DOHH2 (cell line): Measurements from ENCODE around the gene VEGFD.

ENCODE experiments used
- H3F3A ChIP-seq: fragments of 200-600 bp; sonication (generic), shearing (Covaris generic); 2 replicates; pipeline ENCODE4 v1.6.0; 2016; ENCODE audit warnings: antibody characterized with exemption, mild to moderate bottlenecking; ENCODE audit not compliant: control insufficient read depth, insufficient read depth
- H3K27ac ChIP-seq: fragments of 200-600 bp; sonication (generic); 2 replicates; pipeline ENCODE4 v1.5.1; 2014; ENCODE audit warnings: low read depth, mild to moderate bottlenecking, low read length, moderate library complexity
- H3K27me3 ChIP-seq: fragments of 200-600 bp; sonication (generic); 2 replicates; pipeline ENCODE4 v1.6.1; 2014; ENCODE audit warnings: mild to moderate bottlenecking, low read length, mixed read lengths; ENCODE audit not compliant: control insufficient read depth
- H3K36me3 ChIP-seq: fragments of 200-600 bp; sonication (generic); 2 replicates; pipeline ENCODE4 v1.6.1; 2014; ENCODE audit warnings: mild to moderate bottlenecking, low read length, moderate library complexity, mixed read lengths; ENCODE audit not compliant: control insufficient read depth
- H3K4me1 ChIP-seq: fragments of 200-600 bp; sonication (generic); 2 replicates; pipeline ENCODE4 v1.6.1; 2014; ENCODE audit warnings: mild to moderate bottlenecking, low read length, mixed read lengths; ENCODE audit not compliant: control insufficient read depth
- H3K4me2 ChIP-seq: fragments of 200-600 bp; sonication (generic); 2 replicates; pipeline ENCODE4 v1.6.0; 2014; ENCODE audit warnings: mild to moderate bottlenecking, low read length, moderate library complexity
- H3K4me3 ChIP-seq: fragments of 200-600 bp; sonication (generic); 2 replicates; pipeline ENCODE4 v1.5.1; 2014; ENCODE audit warnings: mild to moderate bottlenecking, low read length, mixed read lengths
- H3K79me2 ChIP-seq: fragments of 200-600 bp; sonication (generic); 2 replicates; pipeline ENCODE4 v1.6.1; 2014; ENCODE audit warnings: mild to moderate bottlenecking, low read length, mixed read lengths; ENCODE audit not compliant: control insufficient read depth
- H3K9me2 ChIP-seq: fragments of 200-600 bp; sonication (generic); replicated peaks from 2 replicates; pipeline ENCODE4 v1.6.1; 2014; ENCODE audit warnings: mild to moderate bottlenecking, low read length, mixed read lengths; ENCODE audit not compliant: control insufficient read depth
- H3K9me3 ChIP-seq: fragments of 200-600 bp; sonication (generic); 2 replicates; pipeline ENCODE4 v1.6.1; 2014; ENCODE audit warnings: antibody characterized with exemption, low read length, mixed read lengths; ENCODE audit not compliant: control insufficient read depth, insufficient read depth
- H4K20me1 ChIP-seq: fragments of 200-600 bp; sonication (generic); 2 replicates; pipeline ENCODE4 v1.6.0; 2014; ENCODE audit warnings: low read depth, mild to moderate bottlenecking, antibody characterized with exemption, low read length, moderate library complexity; ENCODE audit not compliant: control insufficient read depth, insufficient read depth
- EZH2phosphoT487 ChIP-seq: fragments of 200-600 bp; sonication (generic); IDR thresholded peaks from 2 replicates; pipeline ENCODE4 v1.6.1; 2017; ENCODE audit warnings: borderline replicate concordance, mild to moderate bottlenecking, antibody characterized with exemption, low read length, moderate library complexity, mixed read lengths
- TF ChIP-seq, protein P1 (sequence below): fragments of 200-600 bp; sonication (generic); IDR thresholded peaks from one replicate; pipeline ENCODE4 v1.5.1; 2014; ENCODE audit warnings: antibody characterized with exemption, mild to moderate bottlenecking, low read depth, low read length; ENCODE audit not compliant: poor library complexity, severe bottlenecking

VEGFD gene

DNA sequence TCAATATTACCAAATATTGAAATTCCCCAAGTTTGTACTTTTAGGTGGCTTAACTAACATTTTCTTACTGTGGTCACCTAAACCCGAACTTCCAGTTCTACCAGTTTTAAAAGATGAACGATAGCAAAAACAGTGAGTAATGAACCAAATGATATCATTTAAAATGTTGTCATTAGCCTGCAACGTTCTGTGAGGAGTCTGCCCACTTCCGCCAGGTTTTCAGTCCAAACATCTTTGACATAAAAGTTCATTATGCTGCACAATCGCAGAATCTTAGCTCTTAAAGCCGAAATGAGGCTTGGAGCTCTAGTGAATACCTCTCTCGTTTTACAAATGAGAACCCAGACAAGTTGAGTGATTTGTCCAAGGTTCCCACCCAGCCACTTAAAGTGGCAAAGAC is 49.7 kb downstream of the VEGFD start:
- Histone ChIP-seq H4K20me1 (no peaks in the 10 kb centered on the region), H3K27me3 (no peaks in the 10 kb centered on the region), H3K9me3 (no peaks in the 10 kb centered on the region), H3K4me3 (peak overlapping the region; percentile 87), H3K4me2 (peak overlapping the region; percentile 72), H3K9me2 (no peaks in the 10 kb centered on the region), H3F3A (no peaks in the 10 kb centered on the region), H3K36me3 (peaks cover 25% of the 10 kb centered on the region), H3K79me2 (peaks cover 31% of the 10 kb centered on the region), H3K27ac (peak overlapping the region; percentile 32), H3K4me1 (peaks cover 8% of the 10 kb centered on the region)
- TF ChIP-seq, protein P1, sequence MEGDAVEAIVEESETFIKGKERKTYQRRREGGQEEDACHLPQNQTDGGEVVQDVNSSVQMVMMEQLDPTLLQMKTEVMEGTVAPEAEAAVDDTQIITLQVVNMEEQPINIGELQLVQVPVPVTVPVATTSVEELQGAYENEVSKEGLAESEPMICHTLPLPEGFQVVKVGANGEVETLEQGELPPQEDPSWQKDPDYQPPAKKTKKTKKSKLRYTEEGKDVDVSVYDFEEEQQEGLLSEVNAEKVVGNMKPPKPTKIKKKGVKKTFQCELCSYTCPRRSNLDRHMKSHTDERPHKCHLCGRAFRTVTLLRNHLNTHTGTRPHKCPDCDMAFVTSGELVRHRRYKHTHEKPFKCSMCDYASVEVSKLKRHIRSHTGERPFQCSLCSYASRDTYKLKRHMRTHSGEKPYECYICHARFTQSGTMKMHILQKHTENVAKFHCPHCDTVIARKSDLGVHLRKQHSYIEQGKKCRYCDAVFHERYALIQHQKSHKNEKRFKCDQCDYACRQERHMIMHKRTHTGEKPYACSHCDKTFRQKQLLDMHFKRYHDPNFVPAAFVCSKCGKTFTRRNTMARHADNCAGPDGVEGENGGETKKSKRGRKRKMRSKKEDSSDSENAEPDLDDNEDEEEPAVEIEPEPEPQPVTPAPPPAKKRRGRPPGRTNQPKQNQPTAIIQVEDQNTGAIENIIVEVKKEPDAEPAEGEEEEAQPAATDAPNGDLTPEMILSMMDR, result no peak
- TF ChIP-seq EZH2phosphoT487, result no peak

DNA sequence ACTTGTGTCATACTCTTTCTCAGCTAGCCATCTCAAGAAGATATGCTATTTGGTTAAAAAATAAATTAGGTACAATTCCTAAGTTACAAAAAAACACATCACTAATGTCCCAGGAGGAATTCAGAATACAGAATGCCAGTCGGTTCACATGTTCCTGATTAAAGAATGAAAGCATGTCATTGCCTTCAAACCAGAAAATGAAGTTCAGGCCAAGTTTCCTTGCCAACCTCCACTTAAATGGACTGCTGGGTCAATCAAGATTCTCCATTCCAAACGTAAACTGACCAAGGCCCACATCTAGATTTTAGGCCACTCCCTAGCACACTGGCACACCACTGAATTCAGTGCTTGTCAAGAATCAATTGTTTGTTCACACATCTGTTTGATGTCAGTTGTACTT is 55.4 kb downstream of the VEGFD start:
- Histone ChIP-seq H4K20me1 (no peaks in the 10 kb centered on the region), H3K4me3 (no peak overlapping the region), H3F3A (no peaks in the 10 kb centered on the region), H3K36me3 (peaks cover 26% of the 10 kb centered on the region), H3K4me1 (no peaks in the 10 kb centered on the region), H3K9me2 (no peaks in the 10 kb centered on the region), H3K27ac (no peak overlapping the region), H3K79me2 (peaks cover 16% of the 10 kb centered on the region), H3K27me3 (no peaks in the 10 kb centered on the region), H3K9me3 (no peaks in the 10 kb centered on the region), H3K4me2 (no peak overlapping the region)
- TF ChIP-seq EZH2phosphoT487, result no peak
- TF ChIP-seq, protein P1, result no peak

DNA sequence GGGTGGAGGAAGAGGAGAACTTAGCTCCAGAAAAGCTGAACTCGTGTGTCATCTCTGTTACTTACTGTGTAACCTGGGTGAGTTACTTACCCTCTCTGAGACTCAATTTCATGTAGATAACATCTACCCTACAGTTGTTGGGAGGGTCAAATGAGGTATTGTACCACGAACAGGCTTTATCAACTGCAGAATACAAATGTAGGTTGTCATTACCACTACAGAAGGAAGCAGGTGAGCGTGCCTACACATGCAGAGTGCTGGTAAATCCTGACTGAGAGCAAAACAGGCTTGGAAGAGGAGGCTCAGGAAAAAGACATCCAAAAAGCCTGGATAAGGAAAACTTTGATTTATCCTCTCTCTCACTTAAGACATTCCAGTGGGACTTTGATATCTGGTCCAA is 56.1 kb downstream of the VEGFD start:
- no peaks in the 10 kb centered on the region for H3K9me2 ChIP-seq
- TF ChIP-seq, protein P1, result no peak
- no peak for TF ChIP-seq EZH2phosphoT487
- H3K36me3 ChIP-seq, result peaks cover 33% of the 10 kb centered on the region
- no peak overlapping the region for H3K27ac ChIP-seq
- no peaks in the 10 kb centered on the region for H3K9me3 ChIP-seq
- peaks cover 9% of the 10 kb centered on the region for H3K79me2 ChIP-seq
- no peaks in the 10 kb centered on the region for H3K4me1 ChIP-seq
- no peaks in the 10 kb centered on the region for H4K20me1 ChIP-seq
- no peaks in the 10 kb centered on the region for H3F3A ChIP-seq
- H3K27me3 ChIP-seq, result no peaks in the 10 kb centered on the region
- no peak overlapping the region for H3K4me3 ChIP-seq
- no peak overlapping the region for H3K4me2 ChIP-seq

GRCh38 chrX:15322472-15322871 is 61.7 kb downstream of the VEGFD start:
- no peaks in the 10 kb centered on the region for H3K79me2 ChIP-seq
- H4K20me1 ChIP-seq, result no peaks in the 10 kb centered on the region
- no peaks in the 10 kb centered on the region for H3K9me3 ChIP-seq
- H3K27me3 ChIP-seq, result no peaks in the 10 kb centered on the region
- no peaks in the 10 kb centered on the region for H3K9me2 ChIP-seq
- no peaks in the 10 kb centered on the region for H3F3A ChIP-seq
- H3K27ac ChIP-seq, result no peak overlapping the region
- no peak overlapping the region for H3K4me2 ChIP-seq
- no peak overlapping the region for H3K4me3 ChIP-seq
- peaks cover 34% of the 10 kb centered on the region for H3K36me3 ChIP-seq
- TF ChIP-seq, protein P1, result no peak
- TF ChIP-seq EZH2phosphoT487, result no peak
- H3K4me1 ChIP-seq, result no peaks in the 10 kb centered on the region
